ENCODE data around the gene CGB2.
"Not testable (repeated sequence)": the region's sequence is repeated elsewhere in the genome, so short reads cannot be mapped to it uniquely, and the experiment has no call there.

Gene CGB2

GRCh38 chr19:49071860-49072547 is 40.3 kb downstream of the CGB2 start:
- H3K27ac ChIP-seq = no peak overlapping the region
- POLR2A ChIA-PET (ENCODE audit: low non-redundant PET) = no interaction called here
- CTCF ChIA-PET = no interaction called here
- no peak for TF ChIP-seq CTCF (conservative IDR thresholded peaks at IDR 0.05; ENCODE audit: low read depth)
- DNase-seq (ENCODE audit: low spot score) = no peak

DNA sequence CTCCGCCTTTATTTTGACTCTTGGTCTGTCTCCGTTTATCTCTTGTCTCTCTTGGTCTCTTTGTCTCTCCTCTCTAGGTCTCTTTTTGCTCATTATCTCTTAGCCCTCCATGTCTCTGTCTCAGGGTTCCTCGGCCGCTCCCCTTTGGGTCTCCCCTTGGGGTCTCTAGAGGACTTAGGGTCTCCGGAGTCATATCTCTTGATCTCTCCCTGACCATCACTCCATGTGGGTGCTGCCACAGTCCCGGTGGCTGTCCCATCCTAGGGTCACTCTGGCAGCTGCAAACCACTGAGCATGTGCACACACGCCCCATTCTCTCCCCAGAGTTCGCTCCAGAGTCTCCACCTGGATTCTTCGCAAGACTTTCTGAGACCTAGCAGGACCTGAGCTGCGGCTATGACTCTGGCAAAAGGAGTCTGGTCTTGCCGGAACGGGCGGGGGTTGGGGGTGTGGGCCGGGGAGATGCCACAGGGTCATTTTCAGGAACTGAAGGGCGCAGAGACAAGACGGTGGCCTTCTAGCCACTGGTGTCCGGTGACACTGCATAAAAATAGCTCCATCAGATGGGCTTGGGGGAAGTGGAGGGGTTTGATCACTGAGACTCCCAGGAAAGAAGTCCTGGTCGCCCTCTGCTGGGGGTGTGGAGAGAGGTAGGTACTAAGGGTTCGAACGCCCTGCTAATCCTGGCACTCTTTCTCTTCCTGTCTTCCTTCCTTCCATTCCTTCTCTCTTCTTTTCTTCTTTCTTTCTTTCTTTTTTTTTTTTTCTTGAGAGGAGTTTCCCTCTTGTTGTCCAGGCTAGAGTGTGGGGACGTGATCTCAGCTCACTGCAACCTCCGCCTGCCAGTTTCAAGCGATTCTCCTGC is 42.1 kb downstream of the CGB2 start:
- ChIA-PET CTCF (interaction anchor here (0.6 to 1.1 kb wide), 7 partner anchors 8 to 291 kb away, joined by 3 to 4 read pairs (median 3); no protein-coding TSS in a partner anchor), POLR2A (ENCODE audit: low non-redundant PET) (interaction anchor here (0.7 kb wide), 2 partner anchors 66 to 236 kb away, joined by 3 to 4 read pairs; no protein-coding TSS in a partner anchor)
- no peak for DNase-seq (ENCODE audit: low spot score)
- TF ChIP-seq CTCF (conservative IDR thresholded peaks at IDR 0.05; ENCODE audit: low read depth) = 0 out of 2 replicates have a peak, but pooled peaks have one; percentile 11
- H3K27ac ChIP-seq = no peak overlapping the region

GRCh38 chr19:49074869-49075268 is 43.2 kb downstream of the CGB2 start:
- H3K27ac ChIP-seq; POLR2A ChIA-PET (ENCODE audit: low non-redundant PET); DNase-seq (ENCODE audit: low spot score): not testable (repeated sequence)
- peak; percentile 71 for TF ChIP-seq CTCF (conservative IDR thresholded peaks at IDR 0.05; ENCODE audit: low read depth)
- CTCF ChIA-PET = interaction anchor here (0.6 to 0.7 kb wide), 2 partner anchors 43 to 292 kb away, joined by 3 read pairs; partner anchors contain the start of gene CGB2

- POLR2A ChIA-PET (ENCODE audit: low non-redundant PET) = no interaction called here
- no peak for TF ChIP-seq CTCF (conservative IDR thresholded peaks at IDR 0.05; ENCODE audit: low read depth)
- no peak overlapping the region for H3K27ac ChIP-seq
- DNase-seq (ENCODE audit: low spot score) = no peak
- CTCF ChIA-PET = interaction anchor here (0.6 to 1.3 kb wide), 2 partner anchors 17 to 19 kb away, joined by 3 read pairs; no protein-coding TSS in a partner anchor
These were observed 48.7 kb downstream of the CGB2 start for GRCh38 chr19:49080392-49080791.

DNA sequence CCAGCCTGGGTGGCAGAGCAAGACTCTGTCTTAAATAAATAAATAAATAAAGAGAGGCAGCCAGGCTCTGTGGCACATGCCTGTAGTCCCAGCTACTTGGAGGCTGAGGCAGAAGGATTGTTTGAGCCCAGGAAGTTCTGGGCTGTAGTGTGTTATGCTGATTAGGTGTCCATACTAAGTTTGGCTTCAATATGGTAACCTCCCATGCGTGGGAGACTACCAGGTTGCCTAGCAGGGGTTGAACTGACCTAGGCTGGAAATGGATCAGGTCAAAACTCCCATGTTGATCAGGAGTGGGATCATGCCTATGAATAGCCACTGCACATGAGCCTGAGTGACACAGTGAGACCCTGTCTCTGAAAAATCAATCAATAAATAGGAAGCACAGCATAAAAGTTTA is 49.6 kb downstream of the CGB2 start:
- ChIA-PET POLR2A (ENCODE audit: low non-redundant PET) (no interaction called here), CTCF (interaction anchor here (0.5 to 0.6 kb wide), 2 partner anchors 18 to 123 kb away, joined by 3 read pairs; no protein-coding TSS in a partner anchor)
- H3K27ac ChIP-seq = no peak overlapping the region
- no peak for TF ChIP-seq CTCF (conservative IDR thresholded peaks at IDR 0.05; ENCODE audit: low read depth)
- no peak for DNase-seq (ENCODE audit: low spot score)

Measured in RWPE1 (cell line).